ENCODE data around the gene SMAD6.

SMAD6 gene

DNA sequence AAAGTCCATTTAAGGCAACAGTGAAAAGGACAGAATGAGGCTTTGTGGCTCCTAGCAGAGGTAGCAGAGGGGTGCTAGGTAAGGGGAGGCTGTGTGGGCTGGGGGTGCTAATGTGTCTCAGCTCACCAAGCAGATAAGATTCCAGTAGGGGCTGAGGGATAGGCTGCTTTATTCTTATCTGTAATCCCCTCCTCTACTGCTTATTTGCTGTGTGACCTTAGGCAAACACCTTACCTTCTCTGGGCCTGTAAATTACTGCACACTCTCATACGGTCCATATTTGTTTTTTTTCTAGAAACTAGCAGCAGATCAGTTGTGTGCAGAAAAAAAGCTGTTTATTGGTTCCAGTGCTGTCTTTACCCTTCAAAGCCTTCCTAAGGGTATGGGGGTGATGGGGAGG lies 52.8 kb downstream of the SMAD6 start:
- Histone ChIP-seq H3K4me2 (no peak overlapping the region), H3K36me3 (ENCODE audit: insufficient read depth) (no peaks in the 10 kb centered on the region), H2AFZ (ENCODE audit: low read depth) (no peak overlapping the region), H3K27ac (no peak overlapping the region), H3K27me3 (ENCODE audit: insufficient read depth, low read depth) (no peaks in the 10 kb centered on the region), H3K79me2 (ENCODE audit: insufficient read depth, low read depth) (no peaks in the 10 kb centered on the region), H3K9ac (no peak overlapping the region), H3K4me3 (IDR thresholded peaks at IDR 0.05; ENCODE audit: insufficient read depth, low read depth, low read length) (no peak overlapping the region), H3K4me1 (ENCODE audit: low read depth, poor library complexity, severe bottlenecking) (no peaks in the 10 kb centered on the region), H4K20me1 (ENCODE audit: insufficient read depth) (no peaks in the 10 kb centered on the region)
- TF ChIP-seq, protein P1, sequence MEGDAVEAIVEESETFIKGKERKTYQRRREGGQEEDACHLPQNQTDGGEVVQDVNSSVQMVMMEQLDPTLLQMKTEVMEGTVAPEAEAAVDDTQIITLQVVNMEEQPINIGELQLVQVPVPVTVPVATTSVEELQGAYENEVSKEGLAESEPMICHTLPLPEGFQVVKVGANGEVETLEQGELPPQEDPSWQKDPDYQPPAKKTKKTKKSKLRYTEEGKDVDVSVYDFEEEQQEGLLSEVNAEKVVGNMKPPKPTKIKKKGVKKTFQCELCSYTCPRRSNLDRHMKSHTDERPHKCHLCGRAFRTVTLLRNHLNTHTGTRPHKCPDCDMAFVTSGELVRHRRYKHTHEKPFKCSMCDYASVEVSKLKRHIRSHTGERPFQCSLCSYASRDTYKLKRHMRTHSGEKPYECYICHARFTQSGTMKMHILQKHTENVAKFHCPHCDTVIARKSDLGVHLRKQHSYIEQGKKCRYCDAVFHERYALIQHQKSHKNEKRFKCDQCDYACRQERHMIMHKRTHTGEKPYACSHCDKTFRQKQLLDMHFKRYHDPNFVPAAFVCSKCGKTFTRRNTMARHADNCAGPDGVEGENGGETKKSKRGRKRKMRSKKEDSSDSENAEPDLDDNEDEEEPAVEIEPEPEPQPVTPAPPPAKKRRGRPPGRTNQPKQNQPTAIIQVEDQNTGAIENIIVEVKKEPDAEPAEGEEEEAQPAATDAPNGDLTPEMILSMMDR (conservative IDR thresholded peaks at IDR 0.05; ENCODE audit: low read depth, low read length), result no peak

DNA sequence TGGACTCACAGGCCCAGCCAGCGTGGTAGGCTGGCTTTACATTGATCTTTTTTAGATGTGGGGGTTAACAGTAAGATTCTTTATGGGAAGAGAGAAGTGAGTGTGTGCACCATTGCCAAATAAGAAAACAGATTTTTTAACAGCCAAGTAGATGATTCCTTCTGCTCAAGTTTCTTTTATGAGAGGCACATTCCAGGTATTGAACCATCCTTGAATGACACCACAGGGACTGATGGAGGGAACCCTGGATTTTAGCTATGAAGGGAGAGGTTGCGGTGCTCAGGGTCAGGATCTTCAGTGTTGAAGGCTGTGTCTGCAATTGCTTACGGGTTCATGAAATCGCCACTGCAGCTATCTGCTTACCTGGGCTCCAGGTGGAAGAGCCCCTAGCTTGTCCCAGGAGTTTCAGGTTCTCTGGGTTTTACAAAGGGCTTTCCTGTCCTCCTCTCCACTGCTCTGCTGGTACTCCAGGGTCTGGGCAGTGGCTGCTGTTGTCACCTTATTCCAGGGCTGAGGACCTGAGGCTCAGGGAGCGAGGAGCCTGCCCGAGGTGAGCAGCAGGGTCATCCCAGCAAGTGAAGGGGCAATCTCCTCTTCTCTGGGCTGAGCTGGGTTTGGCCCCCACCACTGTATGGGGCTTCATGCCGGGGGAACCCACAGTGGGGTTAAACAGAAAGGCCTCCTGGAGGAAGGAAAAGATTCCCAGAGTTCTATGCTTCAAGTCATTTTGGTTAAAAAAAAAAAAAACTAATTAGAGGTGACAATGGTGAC lies 53.4 kb downstream of the SMAD6 start:
- Histone ChIP-seq H3K4me2 (no peak overlapping the region), H2AFZ (ENCODE audit: low read depth) (no peak overlapping the region), H3K4me3 (IDR thresholded peaks at IDR 0.05; ENCODE audit: insufficient read depth, low read depth, low read length) (no peak overlapping the region), H3K36me3 (ENCODE audit: insufficient read depth) (no peaks in the 10 kb centered on the region), H4K20me1 (ENCODE audit: insufficient read depth) (no peaks in the 10 kb centered on the region), H3K4me1 (ENCODE audit: low read depth, poor library complexity, severe bottlenecking) (no peaks in the 10 kb centered on the region), H3K79me2 (ENCODE audit: insufficient read depth, low read depth) (no peaks in the 10 kb centered on the region), H3K27me3 (ENCODE audit: insufficient read depth, low read depth) (no peaks in the 10 kb centered on the region), H3K9ac (no peak overlapping the region), H3K27ac (no peak overlapping the region)
- TF ChIP-seq, protein P1 (conservative IDR thresholded peaks at IDR 0.05; ENCODE audit: low read depth, low read length), result no peak

DNA sequence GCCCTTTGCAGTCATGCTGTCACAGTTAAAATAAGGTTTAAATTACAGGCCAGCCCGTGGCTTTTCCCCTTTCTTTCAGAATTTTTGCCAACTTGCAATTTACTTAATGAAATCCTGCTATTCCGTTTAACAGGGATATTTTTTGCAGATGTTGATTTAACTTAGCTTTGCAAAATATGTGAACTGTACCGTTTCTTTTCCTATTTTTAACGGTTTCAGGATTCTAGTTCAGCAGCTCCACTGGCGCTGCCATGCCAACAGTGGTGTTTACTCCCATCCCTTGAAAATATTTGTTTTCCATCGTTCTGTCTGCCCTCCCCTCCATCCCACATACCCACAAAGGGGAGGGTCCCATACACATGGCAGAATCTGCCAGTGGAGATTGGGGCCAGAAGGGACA lies 54.3 kb downstream of the SMAD6 start:
- H3K4me3 ChIP-seq (IDR thresholded peaks at IDR 0.05; ENCODE audit: insufficient read depth, low read depth, low read length), result no peak overlapping the region
- TF ChIP-seq, protein P1 (conservative IDR thresholded peaks at IDR 0.05; ENCODE audit: low read depth, low read length), result no peak
- no peaks in the 10 kb centered on the region for H4K20me1 ChIP-seq (ENCODE audit: insufficient read depth)
- H3K4me2 ChIP-seq, result no peak overlapping the region
- H3K9ac ChIP-seq, result no peak overlapping the region
- no peaks in the 10 kb centered on the region for H3K4me1 ChIP-seq (ENCODE audit: low read depth, poor library complexity, severe bottlenecking)
- H2AFZ ChIP-seq (ENCODE audit: low read depth), result no peak overlapping the region
- H3K27ac ChIP-seq, result no peak overlapping the region
- no peaks in the 10 kb centered on the region for H3K79me2 ChIP-seq (ENCODE audit: insufficient read depth, low read depth)
- H3K27me3 ChIP-seq (ENCODE audit: insufficient read depth, low read depth), result no peaks in the 10 kb centered on the region
- H3K36me3 ChIP-seq (ENCODE audit: insufficient read depth), result no peaks in the 10 kb centered on the region

DNA sequence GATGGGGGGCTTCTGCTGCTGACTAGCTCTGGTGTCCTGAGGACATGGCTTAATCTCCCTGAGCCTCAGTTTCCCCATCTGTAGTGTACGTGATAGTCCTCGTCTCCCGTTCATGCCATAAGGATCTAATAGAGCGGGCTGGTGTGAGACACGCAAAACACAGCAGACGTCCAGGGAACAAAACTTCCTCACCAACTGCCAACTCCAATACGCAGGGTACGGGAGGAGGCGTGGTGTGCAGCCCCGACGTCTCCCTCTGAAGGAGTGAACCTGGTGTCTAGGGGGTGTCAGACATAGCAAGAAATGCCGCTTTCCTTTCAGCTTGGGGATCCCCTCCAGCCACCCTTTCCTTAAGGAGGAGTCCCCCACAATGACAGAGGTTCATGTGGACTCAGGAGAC lies 55.0 kb downstream of the SMAD6 start:
- Histone ChIP-seq H4K20me1 (ENCODE audit: insufficient read depth) (no peaks in the 10 kb centered on the region), H3K4me2 (no peak overlapping the region), H3K27me3 (ENCODE audit: insufficient read depth, low read depth) (no peaks in the 10 kb centered on the region; the same call in 1 of the 2 replicates), H3K4me1 (ENCODE audit: low read depth, poor library complexity, severe bottlenecking) (no peaks in the 10 kb centered on the region), H2AFZ (ENCODE audit: low read depth) (no peak overlapping the region), H3K4me3 (IDR thresholded peaks at IDR 0.05; ENCODE audit: insufficient read depth, low read depth, low read length) (no peak overlapping the region), H3K9ac (no peak overlapping the region), H3K36me3 (ENCODE audit: insufficient read depth) (no peaks in the 10 kb centered on the region), H3K79me2 (ENCODE audit: insufficient read depth, low read depth) (no peaks in the 10 kb centered on the region), H3K27ac (no peak overlapping the region)
- TF ChIP-seq, protein P1 (conservative IDR thresholded peaks at IDR 0.05; ENCODE audit: low read depth, low read length), result no peak

Measured in KMS-11 (cell line).